HepG2 (cell line): ENCODE data around the gene FSCN2. TPM values are rescaled to one million over a fixed set of nuclear protein-coding genes. Genes with fewer than 3 reads are reported as not detected.
A peak's percentile ranks its signal among the peaks of the same experiment; 100 is the strongest.

ENCODE experiments used
- ARID5B ChIP-seq: IDR thresholded peaks from 2 replicates; pipeline ENCODE4 v1.4.0; 2020; ENCODE audit warnings: mild to moderate bottlenecking, missing genetic modification reagents
- CBX1 ChIP-seq: IDR thresholded peaks from one replicate; pipeline ENCODE4 v1.6.1; 2016; ENCODE audit warnings: antibody characterized with exemption, low read depth
- ELF3 ChIP-seq: IDR thresholded peaks from 2 replicates; pipeline ENCODE4 v1.6.1; 2016; ENCODE audit warnings: missing genetic modification reagents, missing compliant biosample characterization
- FOXO4 ChIP-seq: sonication (generic); formaldehyde crosslinking; conservative IDR thresholded peaks from 2 replicates; pipeline ENCODE4 v1.8.1; 2023; ENCODE audit warnings: missing genetic modification reagents
- HNRNPL ChIP-seq: fragments of 200-400 bp; formaldehyde crosslinking; IDR thresholded peaks from 2 replicates; pipeline ENCODE4 v1.6.1; 2017; ENCODE audit warnings: mild to moderate bottlenecking, low read depth, low read length
- MED1 ChIP-seq: sonication (generic); formaldehyde crosslinking; IDR thresholded peaks from 2 replicates; pipeline ENCODE4 v1.4.0; 2020; ENCODE audit warnings: missing genetic modification reagents
- MTERF4 ChIP-seq: sonication (generic); formaldehyde crosslinking; IDR thresholded peaks from 2 replicates; pipeline ENCODE4 v1.8.0; 2023; ENCODE audit warnings: mild to moderate bottlenecking, missing genetic modification reagents
- NFE2L1 ChIP-seq: sonication (generic); formaldehyde crosslinking; IDR thresholded peaks from 2 replicates; pipeline ENCODE4 v1.4.0; 2020; ENCODE audit warnings: missing genetic modification reagents, mild to moderate bottlenecking, borderline replicate concordance
- NFYC ChIP-seq: IDR thresholded peaks from 2 replicates; pipeline ENCODE4 v1.6.1; 2016; ENCODE audit warnings: missing genetic modification reagents, missing compliant biosample characterization
- RFX5 ChIP-seq: IDR thresholded peaks from 2 replicates; pipeline ENCODE4 v1.6.1; 2011; ENCODE audit warnings: low read depth, low read length, improper control_type of control experiment
- TOE1 ChIP-seq: sonication (generic); formaldehyde crosslinking; IDR thresholded peaks from 2 replicates; pipeline ENCODE4 v1.4.0; 2020; ENCODE audit warnings: mild to moderate bottlenecking, missing genetic modification reagents
- ZNF160 ChIP-seq: sonication (generic); formaldehyde crosslinking; IDR thresholded peaks from 2 replicates; pipeline ENCODE4 v1.8.0; 2022; ENCODE audit warnings: mild to moderate bottlenecking, inconsistent platforms, missing genetic modification reagents
- ZSCAN25 ChIP-seq: sonication (generic); formaldehyde crosslinking; IDR thresholded peaks from 2 replicates; pipeline ENCODE4 v1.8.0; 2022; ENCODE audit warnings: mild to moderate bottlenecking, missing genetic modification reagents
- ZSCAN29 ChIP-seq: sonication (generic); formaldehyde crosslinking; conservative IDR thresholded peaks from 2 replicates; pipeline ENCODE4 v1.4.0; 2020; ENCODE audit warnings: mild to moderate bottlenecking, missing genetic modification reagents
- ZUFSP ChIP-seq: sonication (generic); formaldehyde crosslinking; IDR thresholded peaks from 2 replicates; pipeline ENCODE4 v1.9.0; 2021; ENCODE audit warnings: missing genetic modification reagents, mild to moderate bottlenecking, borderline replicate concordance
- polyA plus RNA-seq, 8 experiments: library from polyadenylated mRNA; depleted of rRNA in 3 of 8; stranded (reverse) in 7 of 8; unstranded in 1 of 8; fragments of >200 nt; fragmentation: Illumina TruSeq in 4 of 8; extraction: Trizol in 4 of 8; gene quantifications; 2 replicates each; pipeline versions ENCODE4 v1.2.1 to v1.2.3, GENCODE V29; 2011 to 2016; ENCODE audit warnings: low read depth in 4 of 8, missing spikeins in 1 of 8, mixed read lengths in 1 of 8; ENCODE audit not compliant: insufficient read depth in 1 of 8
- total RNA-seq, 5 experiments: library from RNA; depleted of rRNA; stranded (reverse); fragments of >200 nt; fragmentation: Illumina TruSeq; extraction: Trizol; gene quantifications; 2 replicates each; pipeline ENCODE4 v1.2.3, GENCODE V29; 2016; ENCODE audit warnings: low read depth in 1 of 5

FSCN2 gene
- total and polyA plus RNA-seq, 2 of the 13 experiments (the other 11 are each of a cell fraction or from before 2014, with no cell fraction given), result 0.09 TPM; not detected in 1

GRCh38 chr17:81523402-81524038 is 4.7 kb upstream of the FSCN2 start (continued):
- TF ChIP-seq NFYC (CRISPR knock-in tag) (no peak), ARID5B (no peak), ELF3 (CRISPR knock-in tag) (no peak), NFE2L1 (CRISPR knock-in tag) (no peak), RFX5 (no peak), ZSCAN25 (CRISPR knock-in tag) (no peak), TOE1 (no peak), ZUFSP (no peak), MED1 (CRISPR knock-in tag) (no peak), ZNF160 (CRISPR knock-in tag) (no peak), ZSCAN29 (CRISPR knock-in tag) (no peak), CBX1 (peak; percentile 32), HNRNPL (0 out of 2 replicates have a peak, but pooled peaks have one; percentile 34), MTERF4 (CRISPR knock-in tag) (no peak), FOXO4 (CRISPR knock-in tag) (no peak)
